Chondrocyte (in vitro differentiated cells): ENCODE data around the gene ZCCHC2. TPM values are rescaled to one million over a fixed set of nuclear protein-coding genes. Genes with fewer than 3 reads are reported as not detected.

Experiments used
- DNase-seq: peaks from one replicate; pipeline ENCODE4 v3.0.0; 2021; ENCODE audit warnings: mixed read lengths, low spot score
- H3K27ac Mint-ChIP-seq: one replicate; pipeline ENCODE4 v1.8.0; 2021; ENCODE audit warnings: mild to moderate bottlenecking, moderate library complexity, mixed read lengths; ENCODE audit not compliant: unreplicated experiment
- H3K27me3 Mint-ChIP-seq: 2 replicates; pipeline ENCODE4 v1.8.0; 2021; ENCODE audit warnings: low read depth, mixed read lengths
- H3K36me3 Mint-ChIP-seq: 2 replicates; pipeline ENCODE4 v1.8.0; 2021; ENCODE audit warnings: low read depth, mixed read lengths
- H3K4me1 Mint-ChIP-seq: 2 replicates; pipeline ENCODE4 v1.8.0; 2021; ENCODE audit warnings: low read depth, mild to moderate bottlenecking, mixed read lengths
- H3K4me3 Mint-ChIP-seq: one replicate; pipeline ENCODE4 v1.8.0; 2021; ENCODE audit warnings: mild to moderate bottlenecking, moderate library complexity, mixed read lengths; ENCODE audit not compliant: unreplicated experiment
- H3K9me3 Mint-ChIP-seq: 2 replicates; pipeline ENCODE4 v1.8.0; 2021; ENCODE audit warnings: low read depth, mixed read lengths
- CTCF ChIP-seq: fragments of 200-600 bp; sonication (generic); IDR thresholded peaks from 2 replicates; pipeline ENCODE4 v1.5.0; 2021; ENCODE audit warnings: antibody characterized with exemption, mild to moderate bottlenecking, moderate library complexity
- total RNA-seq: library from RNA; stranded (reverse); gene quantifications from 3 replicates; pipeline ENCODE4 v1.2.1, GENCODE V29; 2021

ZCCHC2 gene
- total RNA-seq, 1 donor from 2014 or later: 12.6 TPM

GRCh38 chr18:62549755-62550154 lies 26.9 kb downstream of the ZCCHC2 start:
- no peaks in the 10 kb centered on the region for H3K27me3 Mint-ChIP-seq
- no peak overlapping the region for H3K27ac Mint-ChIP-seq
- no peaks in the 10 kb centered on the region for H3K9me3 Mint-ChIP-seq
- H3K4me1 Mint-ChIP-seq: peaks cover under 1% of the 10 kb centered on the region
- TF ChIP-seq CTCF: no peak
- DNase-seq: no peak
- no peak overlapping the region for H3K4me3 Mint-ChIP-seq
- H3K36me3 Mint-ChIP-seq: peaks cover 35% of the 10 kb centered on the region

GRCh38 chr18:62550746-62551145 lies 27.9 kb downstream of the ZCCHC2 start:
- Mint-ChIP-seq H3K4me3 (no peak overlapping the region), H3K36me3 (peaks cover 30% of the 10 kb centered on the region), H3K9me3 (no peaks in the 10 kb centered on the region), H3K4me1 (peaks cover 5% of the 10 kb centered on the region), H3K27me3 (no peaks in the 10 kb centered on the region), H3K27ac (no peak overlapping the region)
- no peak for DNase-seq
- TF ChIP-seq CTCF: no peak

- no peak overlapping the region for H3K27ac Mint-ChIP-seq
- no peaks in the 10 kb centered on the region for H3K27me3 Mint-ChIP-seq
- peaks cover 36% of the 10 kb centered on the region for H3K36me3 Mint-ChIP-seq
- no peak for DNase-seq
- H3K9me3 Mint-ChIP-seq: no peaks in the 10 kb centered on the region
- H3K4me1 Mint-ChIP-seq: peaks cover 5% of the 10 kb centered on the region
- H3K4me3 Mint-ChIP-seq: no peak overlapping the region
- no peak for TF ChIP-seq CTCF
These were observed 29.2 kb downstream of the ZCCHC2 start for GRCh38 chr18:62551972-62552513.

- H3K27me3 Mint-ChIP-seq: no peaks in the 10 kb centered on the region
- no peaks in the 10 kb centered on the region for H3K9me3 Mint-ChIP-seq
- no peak overlapping the region for H3K4me3 Mint-ChIP-seq
- H3K4me1 Mint-ChIP-seq: peaks cover 5% of the 10 kb centered on the region
- no peak for DNase-seq
- TF ChIP-seq CTCF: no peak
- H3K36me3 Mint-ChIP-seq: peaks cover 48% of the 10 kb centered on the region
- no peak overlapping the region for H3K27ac Mint-ChIP-seq
These were observed 31.4 kb downstream of the ZCCHC2 start for GRCh38 chr18:62554061-62554815.

- TF ChIP-seq CTCF: no peak
- DNase-seq: no peak
- no peaks in the 10 kb centered on the region for H3K27me3 Mint-ChIP-seq
- no peak overlapping the region for H3K4me3 Mint-ChIP-seq
- H3K9me3 Mint-ChIP-seq: no peaks in the 10 kb centered on the region
- no peak overlapping the region for H3K27ac Mint-ChIP-seq
- H3K36me3 Mint-ChIP-seq: peaks cover 51% of the 10 kb centered on the region
- H3K4me1 Mint-ChIP-seq: peaks cover 5% of the 10 kb centered on the region
These were observed 32.3 kb downstream of the ZCCHC2 start for GRCh38 chr18:62555135-62555534.
